Measurements from ENCODE around the gene PSME1. TPM values are rescaled to one million over a fixed set of nuclear protein-coding genes. Genes with fewer than 3 reads are reported as not detected.
"Not testable (repeated sequence)": the region's sequence is repeated elsewhere in the genome, so short reads cannot be mapped to it uniquely, and the experiment has no call there.

PSME1 gene
- total RNA-seq, 1 donor from 2014 or later = 61.3 TPM

DNA sequence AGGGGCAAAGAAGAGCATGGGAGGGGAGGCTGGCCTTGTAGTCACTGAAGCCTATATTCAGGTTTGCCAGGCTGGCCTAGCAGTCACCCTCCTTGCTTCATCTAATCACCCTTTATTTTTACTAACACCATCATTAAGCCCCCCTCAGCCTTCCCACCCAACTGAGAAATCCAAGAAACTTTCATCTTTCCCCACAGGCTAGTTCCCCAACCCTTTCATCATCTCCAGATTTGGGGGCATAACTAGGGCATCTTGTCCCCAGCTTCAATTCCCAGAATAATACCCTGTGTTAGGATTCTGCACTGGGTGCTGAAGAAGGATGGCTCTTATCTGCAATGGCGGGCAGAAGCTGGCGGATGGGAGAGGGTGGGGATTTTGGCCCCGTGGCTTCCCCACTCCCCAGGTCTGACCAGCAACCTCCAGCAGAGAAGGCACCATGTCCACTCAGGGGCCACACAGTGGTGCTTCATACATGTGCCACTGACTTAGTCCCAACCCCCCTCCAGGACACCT, 35.0 kb upstream of the PSME1 start:
- intact Hi-C loops (cut with DNase I) = no loop called here

DNA sequence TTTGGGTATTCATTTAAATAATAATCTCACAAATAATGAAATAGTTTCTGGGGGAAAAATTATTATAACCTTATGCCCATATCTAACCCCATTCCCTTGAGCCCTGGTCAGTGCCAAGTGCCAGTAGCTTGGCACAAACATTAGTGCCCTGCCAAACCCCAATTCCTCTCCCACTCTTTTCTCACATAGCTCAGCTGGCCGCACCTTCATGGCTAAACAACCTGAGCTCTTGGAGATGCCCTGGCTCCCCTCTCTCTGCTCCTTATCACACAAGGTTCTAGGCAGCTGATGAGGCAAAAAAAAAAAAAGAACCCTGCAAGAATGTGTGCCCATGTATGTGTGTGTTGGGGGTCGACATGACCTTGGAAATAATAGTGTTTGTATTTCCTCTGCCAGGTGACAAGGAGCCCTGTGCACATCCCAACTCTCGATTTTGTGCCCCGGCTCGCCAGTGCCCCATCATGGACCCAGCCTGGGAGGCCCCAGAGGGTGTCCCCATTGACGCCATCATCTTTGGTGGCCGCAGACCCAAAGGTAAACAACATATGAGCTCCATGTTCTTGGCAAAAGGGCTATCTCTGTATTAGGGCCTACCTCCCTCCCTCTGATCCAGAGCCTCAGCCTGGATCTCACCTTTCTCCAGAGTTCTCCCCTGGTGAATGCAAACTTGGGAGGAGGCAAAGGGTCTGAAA, 33.5 kb upstream of the PSME1 start:
- intact Hi-C loops (cut with DNase I) = no loop called here
- DNase-seq (ENCODE audit: low spot score) = no peak

More for the DNA sequence above, 35.0 kb upstream of the PSME1 start:
- no peak for DNase-seq (ENCODE audit: low spot score)

GRCh38 chr14:24103451-24103850, 32.5 kb upstream of the PSME1 start:
- DNase-seq (ENCODE audit: low spot score) = no peak
- intact Hi-C loops (cut with DNase I) = no loop called here

DNA sequence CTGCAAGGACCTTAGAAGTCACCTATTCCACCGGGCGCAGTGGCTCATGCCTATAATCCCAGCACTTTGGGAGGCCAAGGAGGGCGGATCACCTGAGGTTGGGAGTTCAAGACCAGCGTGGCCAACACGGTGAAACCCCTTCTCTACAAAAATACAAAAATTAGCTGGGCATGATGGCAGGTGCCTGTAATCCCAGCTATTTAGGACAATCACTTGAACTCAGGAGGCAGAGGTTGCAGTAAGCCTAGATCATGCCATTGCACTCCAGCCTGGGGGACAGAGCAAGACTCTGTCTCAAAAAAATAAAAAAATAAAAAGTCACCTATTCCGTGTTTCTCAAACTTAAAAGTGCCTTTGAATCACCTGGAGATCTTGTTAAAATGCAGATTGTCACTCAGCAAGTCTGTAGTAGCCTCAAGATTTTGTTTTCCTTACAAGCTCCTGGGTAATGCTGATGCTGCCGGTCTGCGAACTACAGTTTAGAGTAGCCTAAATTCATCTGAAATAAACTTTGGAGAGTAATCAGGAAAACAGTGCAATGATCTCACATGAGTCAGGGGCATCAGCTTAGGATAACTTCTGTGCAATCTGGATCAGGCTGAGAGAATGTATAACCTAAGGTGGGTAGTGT, 30.3 kb upstream of the PSME1 start:
- intact Hi-C loops (cut with DNase I) = not testable (repeated sequence)
- DNase-seq (ENCODE audit: low spot score) = peak; percentile 17

- intact Hi-C loops (cut with DNase I) = no loop called here
Measured at GRCh38 chr14:24106672-24107271, 29.2 kb upstream of the PSME1 start.

GRCh38 chr14:24108336-24108874, 27.6 kb upstream of the PSME1 start:
- intact Hi-C loops (cut with DNase I) = loop anchor here (2.0 kb wide), 1 partner anchor 50 kb away; no protein-coding TSS in a partner anchor
- DNase-seq (ENCODE audit: low spot score) = no peak

More at GRCh38 chr14:24106672-24107271, 29.2 kb upstream of the PSME1 start:
- DNase-seq (ENCODE audit: low spot score) = no peak

DNA sequence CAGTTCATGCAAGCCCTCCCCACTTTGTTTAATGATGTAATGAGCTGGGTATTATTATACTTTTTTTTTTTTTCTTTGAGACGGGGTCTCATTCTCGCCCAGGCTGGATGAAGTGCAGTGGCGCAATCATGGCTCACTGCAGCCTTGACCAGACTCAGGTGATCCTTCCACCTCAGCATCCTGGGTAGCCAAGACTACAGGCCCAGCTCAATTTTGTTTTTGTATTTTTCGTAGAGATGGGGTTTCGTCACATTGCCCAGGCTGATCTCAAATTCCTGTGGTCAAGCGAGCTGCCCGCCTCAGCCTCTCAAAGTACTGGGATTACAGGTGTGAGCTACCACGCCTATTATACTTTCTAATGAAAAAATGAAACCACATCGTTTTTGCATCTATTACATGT, 25.9 kb upstream of the PSME1 start:
- intact Hi-C loops (cut with DNase I) = no loop called here
- no peak for DNase-seq (ENCODE audit: low spot score)

GRCh38 chr14:24110523-24110922, 25.5 kb upstream of the PSME1 start:
- no peak for DNase-seq (ENCODE audit: low spot score)
- intact Hi-C loops (cut with DNase I) = no loop called here

GRCh38 chr14:24113379-24113800, 22.6 kb upstream of the PSME1 start:
- intact Hi-C loops (cut with DNase I) = no loop called here
- DNase-seq (ENCODE audit: low spot score) = no peak

DNA sequence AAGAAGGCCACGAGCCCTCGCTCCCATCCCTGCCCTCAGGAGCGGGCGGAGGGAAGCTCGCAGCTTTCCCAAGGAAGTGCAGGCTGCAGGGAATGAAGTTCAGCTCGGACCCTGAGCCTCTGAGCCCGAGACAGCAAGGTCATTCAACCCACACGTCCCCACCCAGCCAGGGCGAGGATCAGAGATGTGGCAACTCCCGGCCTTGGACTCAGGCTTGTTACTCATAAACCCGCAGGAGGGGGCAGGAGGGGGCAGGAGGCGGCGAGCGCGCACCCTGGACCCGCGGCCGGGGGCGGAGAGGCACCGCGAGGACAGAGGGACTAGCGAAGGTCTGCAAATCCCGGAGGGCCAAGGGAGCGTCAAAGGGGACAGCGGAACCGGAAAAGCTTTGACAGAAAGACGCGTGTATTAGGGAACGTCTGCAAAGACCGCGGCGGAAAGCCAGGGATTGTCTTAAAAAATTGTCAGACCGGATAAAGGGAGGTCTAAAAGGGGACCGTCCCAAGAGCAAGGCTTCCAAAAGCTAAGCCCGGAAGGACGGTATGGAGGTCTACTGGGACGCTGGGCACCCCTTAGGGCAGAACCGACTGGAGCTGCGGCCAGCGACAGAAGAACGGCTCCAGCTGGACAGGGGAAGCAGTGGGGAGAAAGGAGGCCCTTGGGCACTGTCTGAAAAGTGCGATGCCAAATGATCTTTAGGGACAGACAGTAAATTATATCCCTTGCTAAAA, 22.0 kb upstream of the PSME1 start:
- intact Hi-C loops (cut with DNase I) = loop anchor here (2.0 kb wide), 1 partner anchor 27 kb away; the partner anchor contains the start of gene EMC9

GRCh38 chr14:24114532-24115421, 21.2 kb upstream of the PSME1 start, which contains the start of the genes DCAF11 and NRL:
Gene DCAF11, plus strand, starts transcription at chr14:24114777. Its CDS starts 818 bp downstream, at chr14:24115595.
Gene NRL, minus strand, starts transcription at chr14:24114949. Its CDS starts 32,101 bp downstream, at chr14:24082848.
- intact Hi-C loops (cut with DNase I) = loop anchor here (2.0 kb wide), 1 partner anchor 26 kb away; the partner anchor contains the start of gene EMC9

More for the DNA sequence above, 22.0 kb upstream of the PSME1 start:
- peak; percentile 93 for DNase-seq (ENCODE audit: low spot score)

GRCh38 chr14:24115422-24116127, 20.4 kb upstream of the PSME1 start:
- peak; percentile 73 for DNase-seq (ENCODE audit: low spot score)
- intact Hi-C loops (cut with DNase I) = loop anchor here (2.0 kb wide), 1 partner anchor 25 kb away; the partner anchor contains the start of gene EMC9

More at GRCh38 chr14:24114532-24115421, 21.2 kb upstream of the PSME1 start, which contains the start of the genes DCAF11 and NRL:
- peak; percentile 99 for DNase-seq (ENCODE audit: low spot score)

DNA sequence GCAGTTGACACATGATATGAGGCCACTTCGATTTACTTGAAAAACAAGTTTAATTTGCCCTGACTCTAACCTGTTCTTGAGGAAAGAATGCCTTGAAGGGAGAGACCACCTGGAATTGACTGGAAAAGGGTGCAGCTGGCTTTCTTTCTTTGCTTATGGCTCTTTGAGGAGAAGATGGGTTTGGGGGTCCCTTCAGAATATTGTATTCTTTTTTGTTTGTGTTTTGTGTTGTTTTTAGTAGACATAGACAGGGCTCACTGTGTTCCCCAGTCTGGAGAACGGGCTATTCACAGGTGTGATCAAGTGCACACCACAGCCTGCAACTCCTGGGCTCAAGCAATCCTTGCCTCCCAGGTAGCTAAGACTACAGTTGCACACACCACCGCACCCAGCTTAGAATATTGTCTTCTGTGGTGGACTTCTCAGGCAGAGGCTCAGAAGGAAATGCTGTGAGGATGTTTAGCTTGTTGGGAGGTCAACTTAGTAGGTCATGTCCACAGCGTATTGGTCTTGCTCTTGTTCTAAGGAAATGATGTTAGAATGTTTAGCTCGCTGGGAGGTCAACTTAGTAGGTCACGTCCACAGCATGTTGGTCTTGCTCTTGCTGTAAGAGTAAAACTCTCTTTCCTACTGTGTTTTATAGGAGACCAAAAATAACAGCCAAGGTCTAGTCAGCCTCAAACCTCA, 19.7 kb upstream of the PSME1 start:
- DNase-seq (ENCODE audit: low spot score) = peak; percentile 43
- intact Hi-C loops (cut with DNase I) = no loop called here

DNA sequence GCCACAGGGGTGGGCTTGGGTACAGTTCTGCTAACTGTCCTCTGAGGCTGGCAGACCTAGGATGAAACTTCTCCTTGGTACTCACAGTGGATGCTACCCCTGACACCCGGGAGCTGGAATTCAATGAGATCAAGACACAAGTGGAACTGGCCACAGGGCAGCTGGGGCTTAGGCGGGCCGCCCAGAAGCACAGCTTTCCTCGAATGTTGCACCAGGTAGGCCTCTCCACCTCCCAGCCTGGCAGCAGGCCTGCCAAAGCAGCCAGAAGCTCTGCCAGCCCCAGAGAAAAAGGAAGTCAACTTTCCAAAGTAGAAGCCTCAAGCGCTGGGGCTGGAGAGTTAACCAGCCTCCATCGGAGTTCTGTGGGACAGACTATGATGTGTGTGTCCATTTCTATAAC, 18.8 kb upstream of the PSME1 start:
- intact Hi-C loops (cut with DNase I) = no loop called here
- DNase-seq (ENCODE audit: low spot score) = no peak

- DNase-seq (ENCODE audit: low spot score) = peak; percentile 60
- intact Hi-C loops (cut with DNase I) = no loop called here
Measured at GRCh38 chr14:24119691-24120090, 16.3 kb upstream of the PSME1 start.

GRCh38 chr14:24121210-24121609, 14.8 kb upstream of the PSME1 start:
- no peak for DNase-seq (ENCODE audit: low spot score)
- intact Hi-C loops (cut with DNase I) = no loop called here

- intact Hi-C loops (cut with DNase I) = no loop called here
Measured at GRCh38 chr14:24122416-24122815, 13.6 kb upstream of the PSME1 start.

More at GRCh38 chr14:24122416-24122815, 13.6 kb upstream of the PSME1 start:
- no peak for DNase-seq (ENCODE audit: low spot score)

Measured in cardiac septum (tissue), 1 donor.